ENCODE data around the gene BCL2L11. TPM values are rescaled to one million over a fixed set of nuclear protein-coding genes. Genes with fewer than 3 reads are reported as not detected.

The BCL2L11 gene
- total and polyA plus RNA-seq, 2 experiments from 2014 or later: 12.3 to 25.3 TPM

DNA sequence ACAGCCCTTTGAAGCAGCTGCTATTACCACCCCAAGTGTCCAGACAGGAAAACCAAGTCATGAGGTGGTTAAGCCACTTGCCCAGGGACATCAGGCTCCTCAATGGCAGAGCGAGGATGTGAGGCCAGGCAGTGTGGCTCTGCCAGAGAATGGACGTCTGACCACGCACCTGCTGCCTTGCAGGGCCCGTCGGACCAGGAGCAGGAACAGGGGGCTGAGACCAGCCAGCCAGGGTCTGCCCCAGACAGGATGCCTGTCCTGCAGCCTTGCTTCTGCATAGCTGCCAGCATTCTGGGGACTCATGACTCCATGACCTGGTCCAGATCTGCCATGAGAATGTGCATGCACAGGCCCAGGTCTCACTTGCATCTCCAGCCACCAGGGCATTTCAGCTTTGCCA is 52.0 kb downstream of the BCL2L11 start:
- no peaks in the 10 kb centered on the region for H3K9me3 ChIP-seq (ENCODE audit: low read depth)
- no peak overlapping the region for H3K4me3 ChIP-seq
- peaks cover 5% of the 10 kb centered on the region for H3K4me1 ChIP-seq (ENCODE audit: insufficient read depth)
- H3K79me2 ChIP-seq: no peaks in the 10 kb centered on the region
- H3K27ac ChIP-seq: no peak overlapping the region
- no peaks in the 10 kb centered on the region for H4K20me1 ChIP-seq (ENCODE audit: insufficient read depth, poor library complexity, severe bottlenecking)
- no peaks in the 10 kb centered on the region for H3K9me2 ChIP-seq (replicated peaks; ENCODE audit: insufficient read depth)
- no peaks in the 10 kb centered on the region for H3K36me3 ChIP-seq (replicated peaks; ENCODE audit: insufficient read depth, low read depth)
- H3K4me2 ChIP-seq: no peak overlapping the region
- no peak for TF ChIP-seq CTCF (IDR thresholded peaks at IDR 0.05; ENCODE audit: poor library complexity)
- no peak for TF ChIP-seq EZH2 (IDR thresholded peaks at IDR 0.05; ENCODE audit: borderline replicate concordance)
- no peak for TF ChIP-seq EZH2phosphoT487 (IDR thresholded peaks at IDR 0.05; ENCODE audit: low read depth, severe bottlenecking, unreplicated experiment)
- H2AFZ ChIP-seq: no peak overlapping the region
- DNase-seq (ENCODE audit: low spot score): no peak
- WGBS (ENCODE audit: low lambda C conversion rate, missing lambda C conversion rate): 95% methylated on average over 5 of the region's 5 CpGs
- H3K27me3 ChIP-seq: no peaks in the 10 kb centered on the region

- H3K36me3 ChIP-seq (replicated peaks; ENCODE audit: insufficient read depth, low read depth): no peaks in the 10 kb centered on the region
- 96% methylated on average over 7 of the region's 7 CpGs for WGBS (ENCODE audit: low lambda C conversion rate, missing lambda C conversion rate)
- H3K4me3 ChIP-seq: no peak overlapping the region
- H3K9me3 ChIP-seq (ENCODE audit: low read depth): no peaks in the 10 kb centered on the region
- H4K20me1 ChIP-seq (ENCODE audit: insufficient read depth, poor library complexity, severe bottlenecking): no peaks in the 10 kb centered on the region
- no peak for DNase-seq (ENCODE audit: low spot score)
- TF ChIP-seq EZH2 (IDR thresholded peaks at IDR 0.05; ENCODE audit: borderline replicate concordance) (no peak), CTCF (IDR thresholded peaks at IDR 0.05; ENCODE audit: poor library complexity) (no peak), EZH2phosphoT487 (IDR thresholded peaks at IDR 0.05; ENCODE audit: low read depth, severe bottlenecking, unreplicated experiment) (no peak)
- no peaks in the 10 kb centered on the region for H3K27me3 ChIP-seq
- H3K9me2 ChIP-seq (replicated peaks; ENCODE audit: insufficient read depth): no peaks in the 10 kb centered on the region
- no peak overlapping the region for H3K4me2 ChIP-seq
- no peak overlapping the region for H3K27ac ChIP-seq
- no peaks in the 10 kb centered on the region for H3K79me2 ChIP-seq
- H2AFZ ChIP-seq: no peak overlapping the region
- peaks cover 12% of the 10 kb centered on the region for H3K4me1 ChIP-seq (ENCODE audit: insufficient read depth)
These were observed 52.6 kb downstream of the BCL2L11 start for GRCh38 chr2:111173338-111173737.

DNA sequence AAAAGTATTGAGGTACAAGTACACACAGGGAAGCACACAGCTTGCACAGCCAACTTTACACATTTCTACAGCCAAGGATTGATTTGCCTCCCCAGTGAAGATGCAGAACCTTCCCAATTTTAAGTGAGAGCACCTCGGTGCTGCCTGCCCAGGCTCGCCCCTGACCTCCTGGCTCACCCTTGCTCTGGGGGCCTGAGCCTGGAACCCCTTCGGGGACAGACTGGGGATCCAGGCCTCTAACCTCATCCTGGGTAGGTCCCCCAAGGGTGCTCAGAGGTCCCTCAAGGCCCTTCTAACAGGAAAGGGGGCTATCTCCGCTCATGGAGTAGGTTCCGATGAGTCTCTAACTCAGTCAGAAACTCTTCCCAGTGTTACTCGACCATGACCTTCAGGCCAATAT is 53.1 kb downstream of the BCL2L11 start:
- H2AFZ ChIP-seq: no peak overlapping the region
- H3K9me2 ChIP-seq (replicated peaks; ENCODE audit: insufficient read depth): no peaks in the 10 kb centered on the region
- TF ChIP-seq CTCF (IDR thresholded peaks at IDR 0.05; ENCODE audit: poor library complexity) (no peak), EZH2phosphoT487 (IDR thresholded peaks at IDR 0.05; ENCODE audit: low read depth, severe bottlenecking, unreplicated experiment) (no peak), EZH2 (IDR thresholded peaks at IDR 0.05; ENCODE audit: borderline replicate concordance) (no peak)
- H3K4me1 ChIP-seq (ENCODE audit: insufficient read depth): peaks cover 17% of the 10 kb centered on the region
- no peak overlapping the region for H3K27ac ChIP-seq
- no peak overlapping the region for H3K4me2 ChIP-seq
- no peaks in the 10 kb centered on the region for H3K36me3 ChIP-seq (replicated peaks; ENCODE audit: insufficient read depth, low read depth)
- no peaks in the 10 kb centered on the region for H3K27me3 ChIP-seq
- no peak for DNase-seq (ENCODE audit: low spot score)
- 86% methylated on average over 6 of the region's 6 CpGs for WGBS (ENCODE audit: low lambda C conversion rate, missing lambda C conversion rate)
- H3K9me3 ChIP-seq (ENCODE audit: low read depth): no peaks in the 10 kb centered on the region
- no peak overlapping the region for H3K4me3 ChIP-seq
- H4K20me1 ChIP-seq (ENCODE audit: insufficient read depth, poor library complexity, severe bottlenecking): no peaks in the 10 kb centered on the region
- no peaks in the 10 kb centered on the region for H3K79me2 ChIP-seq

- no peaks in the 10 kb centered on the region for H3K79me2 ChIP-seq
- WGBS (ENCODE audit: low lambda C conversion rate, missing lambda C conversion rate): 90% methylated on average over 4 of the region's 4 CpGs
- no peak overlapping the region for H3K27ac ChIP-seq
- H3K4me3 ChIP-seq: no peak overlapping the region
- H3K9me3 ChIP-seq (ENCODE audit: low read depth): no peaks in the 10 kb centered on the region
- H3K9me2 ChIP-seq (replicated peaks; ENCODE audit: insufficient read depth): no peaks in the 10 kb centered on the region
- TF ChIP-seq CTCF (IDR thresholded peaks at IDR 0.05; ENCODE audit: poor library complexity): no peak
- no peak for TF ChIP-seq EZH2phosphoT487 (IDR thresholded peaks at IDR 0.05; ENCODE audit: low read depth, severe bottlenecking, unreplicated experiment)
- TF ChIP-seq EZH2 (IDR thresholded peaks at IDR 0.05; ENCODE audit: borderline replicate concordance): no peak
- H3K27me3 ChIP-seq: no peaks in the 10 kb centered on the region
- H3K4me2 ChIP-seq: no peak overlapping the region
- no peaks in the 10 kb centered on the region for H4K20me1 ChIP-seq (ENCODE audit: insufficient read depth, poor library complexity, severe bottlenecking)
- H2AFZ ChIP-seq: no peak overlapping the region
- no peak for DNase-seq (ENCODE audit: low spot score)
- H3K36me3 ChIP-seq (replicated peaks; ENCODE audit: insufficient read depth, low read depth): no peaks in the 10 kb centered on the region
- H3K4me1 ChIP-seq (ENCODE audit: insufficient read depth): peaks cover 31% of the 10 kb centered on the region
These were observed 54.9 kb downstream of the BCL2L11 start for GRCh38 chr2:111175615-111176014.

Measured in hepatocyte (in vitro differentiated cells).